Measurements from ENCODE around the gene OCLN.

DNA sequence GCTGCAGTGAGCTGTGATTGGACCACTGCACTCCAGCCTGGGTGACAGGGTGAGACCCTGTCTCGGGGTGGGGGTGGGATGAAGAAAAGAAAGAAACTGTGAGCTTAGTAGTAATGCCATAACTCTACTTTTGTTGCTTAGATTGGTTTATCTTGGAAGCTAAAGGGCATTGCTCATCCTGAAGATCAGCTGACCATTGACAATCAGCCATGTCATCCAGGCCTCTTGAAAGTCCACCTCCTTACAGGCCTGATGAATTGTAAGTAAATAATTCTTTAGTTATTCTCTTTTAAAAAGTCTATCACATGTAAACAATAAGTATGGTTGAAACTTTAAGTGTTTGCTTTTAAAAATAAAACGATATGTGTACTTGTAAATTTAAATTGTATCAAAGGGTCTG lies 11.4 kb downstream of the OCLN start:
- TF ChIP-seq EZH2 (IDR thresholded peaks at IDR 0.05) (no peak), EZH2phosphoT487 (IDR thresholded peaks at IDR 0.05) (no peak)
- TF ChIP-seq, protein P1, sequence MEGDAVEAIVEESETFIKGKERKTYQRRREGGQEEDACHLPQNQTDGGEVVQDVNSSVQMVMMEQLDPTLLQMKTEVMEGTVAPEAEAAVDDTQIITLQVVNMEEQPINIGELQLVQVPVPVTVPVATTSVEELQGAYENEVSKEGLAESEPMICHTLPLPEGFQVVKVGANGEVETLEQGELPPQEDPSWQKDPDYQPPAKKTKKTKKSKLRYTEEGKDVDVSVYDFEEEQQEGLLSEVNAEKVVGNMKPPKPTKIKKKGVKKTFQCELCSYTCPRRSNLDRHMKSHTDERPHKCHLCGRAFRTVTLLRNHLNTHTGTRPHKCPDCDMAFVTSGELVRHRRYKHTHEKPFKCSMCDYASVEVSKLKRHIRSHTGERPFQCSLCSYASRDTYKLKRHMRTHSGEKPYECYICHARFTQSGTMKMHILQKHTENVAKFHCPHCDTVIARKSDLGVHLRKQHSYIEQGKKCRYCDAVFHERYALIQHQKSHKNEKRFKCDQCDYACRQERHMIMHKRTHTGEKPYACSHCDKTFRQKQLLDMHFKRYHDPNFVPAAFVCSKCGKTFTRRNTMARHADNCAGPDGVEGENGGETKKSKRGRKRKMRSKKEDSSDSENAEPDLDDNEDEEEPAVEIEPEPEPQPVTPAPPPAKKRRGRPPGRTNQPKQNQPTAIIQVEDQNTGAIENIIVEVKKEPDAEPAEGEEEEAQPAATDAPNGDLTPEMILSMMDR (IDR thresholded peaks at IDR 0.05): no peak

Measured in neural progenitor cell (in vitro differentiated cells).